Osteocyte (in vitro differentiated cells): ENCODE results near the gene PHACTR1. TPM values are rescaled to one million over a fixed set of nuclear protein-coding genes. Genes with fewer than 3 reads are reported as not detected.

Experiments used
- DNase-seq: peaks from one replicate; pipeline ENCODE4 v3.0.0; 2021; ENCODE audit warnings: mixed read lengths; ENCODE audit not compliant: unreplicated experiment; ENCODE audit errors: extremely low spot score
- H3K27ac Mint-ChIP-seq: one replicate; pipeline ENCODE4 v1.8.0; 2021; ENCODE audit warnings: mild to moderate bottlenecking, mixed read lengths; ENCODE audit not compliant: unreplicated experiment
- H3K27me3 Mint-ChIP-seq: one replicate; pipeline ENCODE4 v1.8.0; 2021; ENCODE audit warnings: mixed read lengths; ENCODE audit not compliant: unreplicated experiment
- H3K36me3 Mint-ChIP-seq: one replicate; pipeline ENCODE4 v1.8.0; 2021; ENCODE audit warnings: mixed read lengths; ENCODE audit not compliant: unreplicated experiment
- H3K4me1 Mint-ChIP-seq: one replicate; pipeline ENCODE4 v1.8.0; 2021; ENCODE audit warnings: mixed read lengths; ENCODE audit not compliant: unreplicated experiment
- H3K4me3 Mint-ChIP-seq: one replicate; pipeline ENCODE4 v1.8.0; 2021; ENCODE audit warnings: mild to moderate bottlenecking, moderate library complexity, mixed read lengths; ENCODE audit not compliant: unreplicated experiment
- H3K9me3 Mint-ChIP-seq: one replicate; pipeline ENCODE4 v1.8.0; 2021; ENCODE audit warnings: mixed read lengths; ENCODE audit not compliant: unreplicated experiment
- total RNA-seq: library from RNA; stranded (reverse); gene quantifications from 2 replicates; pipeline ENCODE4 v1.2.1, GENCODE V29; 2021
- TF ChIP-seq, protein P1 (sequence below): fragments of 200-600 bp; sonication (generic); IDR thresholded peaks from 2 replicates; pipeline ENCODE4 v1.5.0; 2021; ENCODE audit warnings: antibody characterized with exemption, mild to moderate bottlenecking, moderate library complexity

Gene PHACTR1
- total RNA-seq, 1 donor from 2014 or later = 1.0 TPM

DNA sequence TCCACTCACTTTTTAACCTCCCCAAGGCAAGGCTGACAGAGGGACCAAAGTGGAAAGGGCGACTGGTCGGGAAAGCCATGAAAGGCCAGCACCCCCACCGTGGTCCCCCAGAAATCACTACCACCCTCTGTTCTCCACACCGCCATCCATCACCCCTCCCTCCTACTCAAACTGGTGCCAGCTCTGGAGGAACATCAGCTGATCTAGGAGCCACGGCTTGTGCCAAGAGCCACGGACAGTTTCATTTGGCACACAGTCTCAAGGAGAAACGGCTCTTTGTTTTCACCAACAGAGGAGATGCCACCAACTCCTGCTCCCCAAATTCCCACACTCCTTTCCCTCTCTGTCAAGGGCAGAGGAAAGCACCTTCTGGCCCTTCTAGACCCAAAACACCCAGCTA is 585.7 kb downstream of the PHACTR1 start:
- TF ChIP-seq, protein P1, sequence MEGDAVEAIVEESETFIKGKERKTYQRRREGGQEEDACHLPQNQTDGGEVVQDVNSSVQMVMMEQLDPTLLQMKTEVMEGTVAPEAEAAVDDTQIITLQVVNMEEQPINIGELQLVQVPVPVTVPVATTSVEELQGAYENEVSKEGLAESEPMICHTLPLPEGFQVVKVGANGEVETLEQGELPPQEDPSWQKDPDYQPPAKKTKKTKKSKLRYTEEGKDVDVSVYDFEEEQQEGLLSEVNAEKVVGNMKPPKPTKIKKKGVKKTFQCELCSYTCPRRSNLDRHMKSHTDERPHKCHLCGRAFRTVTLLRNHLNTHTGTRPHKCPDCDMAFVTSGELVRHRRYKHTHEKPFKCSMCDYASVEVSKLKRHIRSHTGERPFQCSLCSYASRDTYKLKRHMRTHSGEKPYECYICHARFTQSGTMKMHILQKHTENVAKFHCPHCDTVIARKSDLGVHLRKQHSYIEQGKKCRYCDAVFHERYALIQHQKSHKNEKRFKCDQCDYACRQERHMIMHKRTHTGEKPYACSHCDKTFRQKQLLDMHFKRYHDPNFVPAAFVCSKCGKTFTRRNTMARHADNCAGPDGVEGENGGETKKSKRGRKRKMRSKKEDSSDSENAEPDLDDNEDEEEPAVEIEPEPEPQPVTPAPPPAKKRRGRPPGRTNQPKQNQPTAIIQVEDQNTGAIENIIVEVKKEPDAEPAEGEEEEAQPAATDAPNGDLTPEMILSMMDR = no peak
- Mint-ChIP-seq H3K27me3 (no peaks in the 10 kb centered on the region), H3K4me3 (no peak overlapping the region), H3K4me1 (peaks cover 21% of the 10 kb centered on the region), H3K9me3 (no peaks in the 10 kb centered on the region), H3K27ac (peak overlapping the region; percentile 76), H3K36me3 (peaks cover 34% of the 10 kb centered on the region)
- peak; percentile 36 for DNase-seq

DNA sequence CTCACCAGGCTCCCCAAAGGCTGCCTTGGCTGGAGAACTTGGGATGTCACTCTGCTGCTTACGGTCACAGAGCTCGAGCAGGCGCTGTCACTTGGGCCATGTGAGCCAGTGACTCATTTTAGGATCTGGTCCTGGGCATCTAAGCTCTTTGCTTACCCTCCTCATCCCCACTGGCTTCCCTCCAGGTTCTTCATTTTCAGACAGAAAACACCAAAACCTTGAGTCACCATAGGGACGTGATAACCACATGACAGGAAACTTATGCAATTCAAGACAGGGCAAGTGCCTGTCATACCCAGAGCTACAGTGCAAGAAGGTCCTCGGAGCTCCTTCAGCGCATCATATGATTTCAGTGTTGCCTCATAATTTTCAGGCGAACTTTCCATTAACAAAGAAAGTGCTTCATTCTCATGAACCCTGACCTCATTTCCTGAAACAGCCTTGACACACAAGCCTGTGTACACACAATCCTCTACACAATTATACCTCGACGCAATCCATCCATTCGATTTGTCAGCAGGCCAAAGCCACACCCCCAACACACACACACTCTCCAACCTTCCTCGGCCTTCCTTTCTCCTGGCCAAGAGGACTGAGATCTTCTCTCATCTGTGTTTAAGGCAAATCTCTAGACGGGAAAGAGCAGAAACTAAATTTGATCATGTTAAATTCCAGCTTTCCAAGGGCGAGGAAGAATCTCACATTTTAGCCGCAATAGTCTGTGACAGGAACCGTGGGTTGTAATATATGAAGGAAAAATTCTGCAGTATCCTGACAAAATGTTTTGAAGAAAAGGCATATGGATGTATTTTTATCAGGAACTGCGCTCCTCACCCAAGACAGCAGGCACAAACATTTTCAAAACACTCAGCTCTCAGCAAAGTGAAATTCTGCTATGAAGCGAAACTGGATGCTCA is 586.4 kb downstream of the PHACTR1 start:
- peaks cover 21% of the 10 kb centered on the region for H3K4me1 Mint-ChIP-seq
- peak; percentile 59 for DNase-seq
- TF ChIP-seq, protein P1 = no peak
- H3K36me3 Mint-ChIP-seq = peaks cover 35% of the 10 kb centered on the region
- no peaks in the 10 kb centered on the region for H3K27me3 Mint-ChIP-seq
- no peak overlapping the region for H3K4me3 Mint-ChIP-seq
- H3K9me3 Mint-ChIP-seq = no peaks in the 10 kb centered on the region
- H3K27ac Mint-ChIP-seq = peak overlapping the region; percentile 76

DNA sequence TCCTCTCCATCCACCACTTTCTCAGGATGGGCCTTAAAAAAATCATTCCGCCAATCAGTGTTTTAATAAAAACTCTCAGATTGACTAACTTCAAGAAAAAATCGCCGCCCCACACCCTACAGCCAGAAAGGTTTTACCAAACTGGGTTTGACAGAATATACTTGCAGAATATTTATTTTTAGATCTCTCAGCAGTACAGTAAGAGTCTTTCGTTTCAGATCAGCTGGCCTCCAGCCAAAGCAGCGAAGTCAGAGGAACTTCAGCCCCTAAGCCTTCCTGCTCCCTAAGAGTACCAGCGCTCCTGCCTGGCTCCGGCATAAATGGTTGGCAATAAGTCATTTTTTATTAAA is 587.1 kb downstream of the PHACTR1 start:
- TF ChIP-seq, protein P1 = no peak
- no peaks in the 10 kb centered on the region for H3K9me3 Mint-ChIP-seq
- H3K27ac Mint-ChIP-seq = peak overlapping the region; percentile 76
- peak; percentile 84 for DNase-seq
- H3K36me3 Mint-ChIP-seq = peaks cover 32% of the 10 kb centered on the region
- no peaks in the 10 kb centered on the region for H3K27me3 Mint-ChIP-seq
- peaks cover 21% of the 10 kb centered on the region for H3K4me1 Mint-ChIP-seq
- H3K4me3 Mint-ChIP-seq = no peak overlapping the region

DNA sequence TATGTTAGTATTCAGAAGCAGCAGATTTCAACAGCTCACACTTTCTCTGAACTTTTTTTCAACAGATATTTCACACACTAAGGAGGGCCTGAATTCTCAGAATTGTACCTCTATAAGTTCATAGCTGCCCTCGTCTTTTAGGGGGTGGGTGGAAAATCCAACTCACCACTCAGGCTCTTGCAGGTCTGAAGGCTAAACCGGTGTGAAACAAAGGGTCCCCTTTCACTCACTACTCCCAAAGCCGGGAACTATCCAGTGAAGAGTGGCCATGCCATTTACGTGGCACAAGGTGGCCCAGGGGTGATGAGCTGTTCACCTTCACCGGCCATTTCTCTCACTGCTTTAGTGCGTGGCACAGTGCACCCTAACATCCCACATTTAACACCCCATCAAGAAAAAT is 587.5 kb downstream of the PHACTR1 start:
- Mint-ChIP-seq H3K27ac (peak overlapping the region; percentile 76), H3K27me3 (no peaks in the 10 kb centered on the region), H3K36me3 (peaks cover 35% of the 10 kb centered on the region), H3K4me3 (no peak overlapping the region), H3K4me1 (peaks cover 21% of the 10 kb centered on the region), H3K9me3 (no peaks in the 10 kb centered on the region)
- TF ChIP-seq, protein P1 = no peak
- DNase-seq = peak; percentile 54

DNA sequence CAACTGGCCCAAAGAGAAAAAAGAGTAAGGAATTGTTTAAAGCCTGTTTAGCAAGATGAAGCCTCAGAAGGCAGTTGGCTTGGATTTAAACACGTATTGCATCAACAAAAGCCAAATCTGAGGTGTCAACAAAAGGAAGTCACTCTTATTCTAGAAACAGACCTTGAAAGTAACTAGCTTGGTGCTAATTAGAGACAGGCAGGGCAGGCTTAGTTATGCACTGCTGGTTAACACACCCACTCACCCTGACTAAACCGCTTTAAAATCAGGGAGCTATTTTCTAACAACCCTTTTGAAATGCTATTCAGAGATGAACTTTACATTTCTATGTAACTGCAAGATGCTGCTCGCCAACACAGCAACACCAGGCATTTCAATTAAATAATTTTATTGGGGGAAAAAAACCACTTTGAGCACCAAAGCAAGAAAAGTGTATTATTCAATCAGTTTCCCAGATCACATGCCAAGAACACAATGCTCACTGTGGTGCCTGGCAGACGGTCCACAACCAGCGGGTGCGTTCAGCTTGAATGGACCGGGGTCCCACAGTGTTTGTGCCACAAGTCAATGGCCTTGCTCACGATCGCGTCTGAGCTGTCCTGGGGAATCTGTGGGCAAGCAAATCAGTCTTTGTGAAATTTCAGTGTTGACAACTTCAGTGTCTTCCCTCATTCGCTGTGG is 588.2 kb downstream of the PHACTR1 start:
- TF ChIP-seq, protein P1 = no peak
- peaks cover 21% of the 10 kb centered on the region for H3K4me1 Mint-ChIP-seq
- no peaks in the 10 kb centered on the region for H3K9me3 Mint-ChIP-seq
- DNase-seq = peak; percentile 65
- no peak overlapping the region for H3K27ac Mint-ChIP-seq
- H3K36me3 Mint-ChIP-seq = peaks cover 38% of the 10 kb centered on the region
- H3K27me3 Mint-ChIP-seq = no peaks in the 10 kb centered on the region
- no peak overlapping the region for H3K4me3 Mint-ChIP-seq
